Stimulated activated CD8-positive, alpha-beta memory T cell treated with anti-CD3 and anti-CD28 coated beads, Interleukin-7, amount 100 ng/mL, for 1 hour (primary cell): Measurements from ENCODE around the gene FANCB.

Experiments used
- DNase-seq, 2 donors: peaks; one replicate each; pipeline ENCODE4 v3.0.0-alpha.2; 2020; ENCODE audit warnings: low read depth in 2 of 2

FANCB gene

DNA sequence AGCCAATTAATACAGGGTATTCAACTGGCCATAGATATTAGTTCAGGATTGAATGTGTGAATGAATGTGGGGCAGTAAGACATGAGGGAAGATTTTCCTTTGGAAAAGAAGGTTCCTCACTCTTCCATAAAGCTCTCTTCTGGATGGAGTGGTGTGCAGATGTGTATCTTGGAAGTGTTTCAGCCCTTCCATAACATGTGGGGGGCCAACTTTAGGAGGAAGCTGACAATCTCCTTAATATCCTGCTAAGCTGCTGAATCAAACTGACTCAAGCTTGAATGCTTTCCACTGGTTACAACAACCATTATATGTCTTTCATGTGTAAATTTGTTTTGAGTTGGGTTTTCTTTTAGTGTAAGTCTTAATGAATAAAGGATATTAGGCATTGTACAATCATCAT is 40.3 kb downstream of the FANCB start:
- DNase-seq: no peak

- no peak for DNase-seq
Measured at GRCh38 chrX:14832151-14832550, 40.7 kb downstream of the FANCB start.

GRCh38 chrX:14829643-14830042 is 43.2 kb downstream of the FANCB start:
- no peak for DNase-seq

GRCh38 chrX:14826319-14826718 is 46.5 kb downstream of the FANCB start:
- no peak for DNase-seq

- no peak for DNase-seq
Measured at GRCh38 chrX:14825851-14826250, 47.0 kb downstream of the FANCB start.

DNA sequence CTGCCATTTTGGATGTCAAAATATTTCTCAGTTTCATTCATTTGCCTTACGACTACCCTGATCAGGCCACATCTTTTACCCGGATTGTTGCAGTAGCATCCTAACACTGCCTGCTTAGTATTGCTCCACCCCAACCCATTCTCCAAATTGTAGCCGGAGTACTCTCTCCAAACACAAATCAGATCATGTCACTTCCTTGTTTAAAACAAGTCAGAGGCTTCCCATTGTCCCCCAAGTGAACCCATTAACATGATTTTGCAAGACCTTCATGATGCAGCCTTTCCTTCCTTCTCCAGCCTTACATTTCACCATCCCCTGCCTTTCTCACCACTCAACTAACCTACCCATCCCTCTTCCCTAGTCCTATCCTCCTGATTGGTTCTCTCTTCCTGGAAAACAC is 53.1 kb downstream of the FANCB start:
- DNase-seq: no peak

DNA sequence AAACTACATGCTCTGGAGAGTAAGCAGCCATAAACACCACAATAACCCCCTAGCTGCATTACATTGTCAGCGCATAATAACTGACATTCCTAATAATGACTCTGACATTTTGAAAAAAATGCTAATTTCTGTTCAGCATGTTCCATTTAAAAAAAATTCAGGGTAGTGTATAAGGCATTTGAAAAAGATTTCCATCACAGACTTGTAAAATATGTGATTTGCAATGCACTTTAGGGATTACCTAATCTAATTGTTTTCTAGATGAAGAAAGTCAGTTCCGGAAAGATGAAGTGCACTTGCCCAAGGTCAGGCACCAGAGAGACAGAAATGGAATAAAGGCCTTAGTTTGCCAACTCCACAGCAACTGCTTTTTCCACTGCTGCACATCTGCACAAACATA is 55.3 kb downstream of the FANCB start:
- DNase-seq: no peak

GRCh38 chrX:14802943-14803710 is 69.7 kb downstream of the FANCB start:
- no peak for DNase-seq

- DNase-seq: no peak
Measured at GRCh38 chrX:14801136-14801535, 71.7 kb downstream of the FANCB start.

DNA sequence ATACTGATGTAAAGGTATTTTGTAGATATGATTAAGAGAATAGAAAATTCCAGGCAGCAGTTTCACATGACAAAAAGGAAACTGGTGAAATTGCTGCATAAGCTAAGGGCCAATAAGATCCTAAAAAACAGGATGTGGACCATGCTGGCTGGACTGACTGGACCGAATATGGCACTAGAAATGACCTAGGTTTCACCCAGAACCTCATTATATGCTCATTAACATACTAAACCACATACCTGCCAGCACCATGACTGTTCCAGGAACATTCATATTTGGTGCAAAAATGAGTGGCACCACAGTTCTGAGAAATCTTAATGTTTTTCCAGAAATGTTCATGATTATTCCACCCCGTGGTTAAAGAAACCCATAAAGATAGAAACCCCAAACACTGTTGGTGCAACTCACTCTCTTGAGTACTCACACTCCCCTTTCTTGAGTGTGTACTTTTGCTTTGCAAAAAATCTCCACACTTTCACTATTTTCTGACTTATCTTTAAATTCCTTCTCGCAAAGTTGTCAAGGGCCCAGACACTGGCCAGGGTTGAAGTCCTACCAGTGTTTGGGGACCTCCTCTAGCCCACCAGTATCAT is 74.0 kb downstream of the FANCB start:
- no peak for DNase-seq
